H1 (cell line): ENCODE results near the gene PSMC3. TPM values are rescaled to one million over a fixed set of nuclear protein-coding genes. Genes with fewer than 3 reads are reported as not detected.

Source experiments
- CREB1 ChIP-seq: IDR thresholded peaks from 2 replicates; pipeline ENCODE4 v1.6.1; 2012; ENCODE audit warnings: inconsistent platforms
- E2F6 ChIP-seq: IDR thresholded peaks from 2 replicates; pipeline ENCODE4 v1.6.1; 2012; ENCODE audit warnings: inconsistent platforms
- polyA plus RNA-seq, 7 experiments: library from polyadenylated mRNA; depleted of rRNA in 3 of 7; stranded (reverse) in 5 of 7; unstranded in 2 of 7; fragments of >200 nt in 5 of 7; fragments of 200-250 nt in 2 of 7; gene quantifications; 1 replicate in 5 of 7; 2 replicates in 1 of 7; 4 replicates in 1 of 7; pipeline versions ENCODE4 v1.2.1 to v1.2.3, GENCODE V29; 2011 to 2013; ENCODE audit warnings: missing spikeins in 2 of 7, mixed read lengths in 2 of 7
- total RNA-seq: library from RNA; stranded (reverse); fragmentation: NEBNext Ultra II Directional; extraction: Animal tissue kit (Norgen Biotek cat#: 25700); gene quantifications from 2 replicates; pipeline ENCODE4 v1.2.1, GENCODE V29; 2021

The PSMC3 gene
- total and polyA plus RNA-seq, 2 of the 8 experiments (the other 6 are each of a cell fraction or from before 2014, with no cell fraction given), result 105 to 160 TPM

- no peak for TF ChIP-seq E2F6
- no peak for TF ChIP-seq CREB1
Observed at GRCh38 chr11:47469361-47470179, 43.3 kb upstream of the PSMC3 start (continued).
